SK-N-SH treated with all-trans-retinoic acid at 6 μM for 48 hours (cell line): Measurements from ENCODE around the gene OR2AK2.

Experiments
- ATAC-seq: fragments of 200-7000 bp; cut with Tn5 transposase; 3 replicates; pipeline ENCODE4 v1.9.1; 2020; ENCODE audit warnings: mild to moderate bottlenecking, moderate library complexity
- ARNTL ChIP-seq: fragments of 450-650 bp; formaldehyde crosslinking; IDR thresholded peaks from 2 replicates; pipeline ENCODE4 v1.5.0; 2020; ENCODE audit warnings: low read depth, mild to moderate bottlenecking, moderate library complexity, borderline replicate concordance
- BACH2 ChIP-seq: fragments of 250-450 bp; sonication (Bioruptor Pico); IDR thresholded peaks from 2 replicates; pipeline ENCODE4 v1.9.0; 2021; ENCODE audit warnings: mild to moderate bottlenecking, borderline replicate concordance
- CREB5 ChIP-seq: fragments of 250-450 bp; sonication (Bioruptor Pico); IDR thresholded peaks from 2 replicates; pipeline ENCODE4 v1.5.1; 2020; ENCODE audit warnings: low read depth, mild to moderate bottlenecking, moderate library complexity
- CSDC2 ChIP-seq: fragments of 250-450 bp; sonication (Bioruptor Pico); IDR thresholded peaks from 2 replicates; pipeline ENCODE4 v1.5.0; 2020; ENCODE audit warnings: mild to moderate bottlenecking, moderate library complexity
- CSRNP3 ChIP-seq: fragments of 250-450 bp; sonication (Bioruptor Pico); IDR thresholded peaks from 2 replicates; pipeline ENCODE4 v1.5.1; 2021; ENCODE audit warnings: mild to moderate bottlenecking, moderate library complexity
- ESRRG ChIP-seq: fragments of 250-450 bp; sonication (Bioruptor Pico); IDR thresholded peaks from 2 replicates; pipeline ENCODE4 v1.6.1; 2021; ENCODE audit warnings: mild to moderate bottlenecking
- OSR1 ChIP-seq: fragments of 250-450 bp; sonication (Bioruptor Pico); IDR thresholded peaks from 2 replicates; pipeline ENCODE4 v1.8.0; 2022; ENCODE audit warnings: moderate library complexity, mild to moderate bottlenecking, inconsistent platforms
- PATZ1 ChIP-seq: fragments of 250-450 bp; sonication (Bioruptor Pico); IDR thresholded peaks from 2 replicates; pipeline ENCODE4 v1.8.0; 2020; ENCODE audit warnings: mild to moderate bottlenecking, moderate library complexity, borderline replicate concordance
- POU6F1 ChIP-seq: fragments of 250-450 bp; sonication (Bioruptor Pico); IDR thresholded peaks from 2 replicates; pipeline ENCODE4 v1.8.0; 2021; ENCODE audit warnings: low read depth, mild to moderate bottlenecking, moderate library complexity, borderline replicate concordance
- PPARA ChIP-seq: fragments of 250-450 bp; sonication (Bioruptor Pico); IDR thresholded peaks from 2 replicates; pipeline ENCODE4 v1.5.0; 2020; ENCODE audit warnings: mild to moderate bottlenecking, borderline replicate concordance
- SNAI2 ChIP-seq: fragments of 250-450 bp; sonication (Bioruptor Pico); IDR thresholded peaks from 2 replicates; pipeline ENCODE4 v1.5.0; 2020; ENCODE audit warnings: mild to moderate bottlenecking, moderate library complexity
- TCF4 ChIP-seq: fragments of 250-450 bp; sonication (Bioruptor Pico); IDR thresholded peaks from 2 replicates; pipeline ENCODE4 v1.8.0; 2021; ENCODE audit warnings: mild to moderate bottlenecking, moderate library complexity, borderline replicate concordance
- TOX ChIP-seq: fragments of 250-450 bp; sonication (Bioruptor Pico); IDR thresholded peaks from 2 replicates; pipeline ENCODE4 v1.8.0; 2021; ENCODE audit warnings: mild to moderate bottlenecking, moderate library complexity, borderline replicate concordance
- TSHZ2 ChIP-seq: fragments of 250-450 bp; sonication (Bioruptor Pico); IDR thresholded peaks from 2 replicates; pipeline ENCODE4 v1.5.0; 2020; ENCODE audit warnings: mild to moderate bottlenecking, moderate library complexity
- ZC3H10 ChIP-seq: fragments of 250-450 bp; sonication (Bioruptor Pico); IDR thresholded peaks from 2 replicates; pipeline ENCODE4 v1.5.1; 2021; ENCODE audit warnings: mild to moderate bottlenecking, moderate library complexity
- ZFP3 ChIP-seq: fragments of 250-450 bp; sonication (Bioruptor Pico); IDR thresholded peaks from 2 replicates; pipeline ENCODE4 v1.5.0; 2020; ENCODE audit warnings: mild to moderate bottlenecking, moderate library complexity
- ZFP30 ChIP-seq: fragments of 450-650 bp; formaldehyde crosslinking; IDR thresholded peaks from 2 replicates; pipeline ENCODE4 v1.5.0; 2022; ENCODE audit warnings: mild to moderate bottlenecking, moderate library complexity
- ZNF70 ChIP-seq: fragments of 450-650 bp; formaldehyde crosslinking; IDR thresholded peaks from 2 replicates; pipeline ENCODE4 v1.5.0; 2020; ENCODE audit warnings: mild to moderate bottlenecking, moderate library complexity
- ZNF8 ChIP-seq: fragments of 450-650 bp; formaldehyde crosslinking; IDR thresholded peaks from 2 replicates; pipeline ENCODE4 v1.5.0; 2020; ENCODE audit warnings: mild to moderate bottlenecking, moderate library complexity

Gene OR2AK2

GRCh38 chr1:247942624-247943023 lies 22.4 kb upstream of the OR2AK2 start:
- ATAC-seq, result no peak

GRCh38 chr1:247948558-247948957 lies 16.5 kb upstream of the OR2AK2 start, which contains the start of gene OR2L8:
Gene OR2L8, plus strand, starts transcription at chr1:247948858. Its CDS starts 0 bp downstream, at chr1:247948858.
- no peak for ATAC-seq
- no peak for TF ChIP-seq POU6F1 (CRISPR knock-in tag)
- no peak for TF ChIP-seq PATZ1 (CRISPR knock-in tag)
- no peak for TF ChIP-seq OSR1
- TF ChIP-seq TCF4 (CRISPR knock-in tag), result no peak
- no peak for TF ChIP-seq PPARA (CRISPR knock-in tag)
- TF ChIP-seq TSHZ2, result no peak
- TF ChIP-seq ZNF8 (CRISPR knock-in tag), result no peak
- TF ChIP-seq ARNTL (CRISPR knock-in tag), result no peak
- no peak for TF ChIP-seq ZNF70 (CRISPR knock-in tag)
- no peak for TF ChIP-seq TOX

More at GRCh38 chr1:247942624-247943023, 22.4 kb upstream of the OR2AK2 start:
- no peak for TF ChIP-seq OSR1
- TF ChIP-seq ZNF8 (CRISPR knock-in tag), result no peak
- no peak for TF ChIP-seq PATZ1 (CRISPR knock-in tag)
- TF ChIP-seq TSHZ2, result no peak
- no peak for TF ChIP-seq ESRRG (CRISPR knock-in tag)
- no peak for TF ChIP-seq BACH2
- TF ChIP-seq ZFP3, result no peak
- no peak for TF ChIP-seq TCF4 (CRISPR knock-in tag)
- TF ChIP-seq ZC3H10 (CRISPR knock-in tag), result no peak
- TF ChIP-seq ARNTL (CRISPR knock-in tag), result no peak
- TF ChIP-seq ZFP30, result no peak

- no peak for ATAC-seq
- TF ChIP-seq ZFP3 (no peak), SNAI2 (CRISPR knock-in tag) (no peak), TSHZ2 (no peak), CREB5 (CRISPR knock-in tag) (no peak), ZC3H10 (CRISPR knock-in tag) (no peak), ZNF70 (CRISPR knock-in tag) (no peak), TCF4 (CRISPR knock-in tag) (no peak), CSRNP3 (no peak), CSDC2 (no peak), ZFP30 (no peak)
These were observed 11.6 kb upstream of the OR2AK2 start for GRCh38 chr1:247953408-247953807.
